RWPE2 (cell line): ENCODE results near the gene MYO1E.
"Not testable (repeated sequence)": the region's sequence is repeated elsewhere in the genome, so short reads cannot be mapped to it uniquely, and the experiment has no call there.

Experiments used
- ATAC-seq: fragments of 200-7000 bp; cut with Tn5 transposase; 3 replicates; pipeline ENCODE4 v1.9.1; 2021; ENCODE audit warnings: low read depth
- DNase-seq: peaks from one replicate; pipeline ENCODE4 v3.0.0-alpha.2; 2020; ENCODE audit warnings: low spot score
- H3K27ac ChIP-seq: fragments of 450-650 bp; 2 replicates; pipeline ENCODE4 v1.5.1; 2017; ENCODE audit warnings: mild to moderate bottlenecking; ENCODE audit not compliant: poor library complexity, severe bottlenecking
- H3K27me3 ChIP-seq: fragments of 250-450 bp; sonication (Bioruptor Pico); 2 replicates; pipeline ENCODE4 v1.5.1; 2021; ENCODE audit warnings: mild to moderate bottlenecking, moderate library complexity; ENCODE audit not compliant: insufficient read depth, poor library complexity, severe bottlenecking
- H3K36me3 ChIP-seq: fragments of 250-450 bp; sonication (Bioruptor Pico); 2 replicates; pipeline ENCODE4 v1.5.1; 2020; ENCODE audit warnings: low read depth, mild to moderate bottlenecking, moderate library complexity
- H3K4me1 ChIP-seq: fragments of 250-450 bp; sonication (Bioruptor Pico); 2 replicates; pipeline ENCODE4 v1.5.1; 2021; ENCODE audit warnings: mild to moderate bottlenecking, moderate library complexity; ENCODE audit not compliant: insufficient read depth, poor library complexity, severe bottlenecking
- H3K4me3 ChIP-seq: fragments of 250-450 bp; sonication (Bioruptor Pico); 2 replicates; pipeline ENCODE4 v1.5.1; 2021; ENCODE audit warnings: mild to moderate bottlenecking, moderate library complexity; ENCODE audit not compliant: severe bottlenecking
- H3K9me3 ChIP-seq: fragments of 250-450 bp; sonication (Bioruptor Pico); 2 replicates; pipeline ENCODE4 v1.5.1; 2021; ENCODE audit warnings: mild to moderate bottlenecking, moderate library complexity; ENCODE audit not compliant: severe bottlenecking
- CTCF ChIP-seq: fragments of 450-650 bp; IDR thresholded peaks from one replicate; pipeline ENCODE4 v1.5.1; 2017; ENCODE audit warnings: mild to moderate bottlenecking, moderate library complexity; ENCODE audit not compliant: poor library complexity, severe bottlenecking

MYO1E gene

GRCh38 chr15:59138243-59138642, 234.4 kb downstream of the MYO1E start:
- peak; percentile 80 for TF ChIP-seq CTCF
- H3K4me1 ChIP-seq = peaks cover 14% of the 10 kb centered on the region
- H3K9me3 ChIP-seq = no peaks in the 10 kb centered on the region
- no peaks in the 10 kb centered on the region for H3K27me3 ChIP-seq
- H3K4me3 ChIP-seq = no peak overlapping the region
- peak; percentile 47 for ATAC-seq
- H3K27ac ChIP-seq = no peak overlapping the region
- DNase-seq = peak; percentile 68
- peaks cover 90% of the 10 kb centered on the region for H3K36me3 ChIP-seq

- Histone ChIP-seq H3K4me1 (peaks cover 14% of the 10 kb centered on the region), H3K27ac (no peak overlapping the region), H3K36me3 (peaks cover 92% of the 10 kb centered on the region), H3K4me3 (no peak overlapping the region), H3K27me3 (no peaks in the 10 kb centered on the region), H3K9me3 (no peaks in the 10 kb centered on the region)
- TF ChIP-seq CTCF = no peak
- DNase-seq (peak; percentile 25), ATAC-seq (no peak)
Measured at GRCh38 chr15:59137566-59137965, 235.1 kb downstream of the MYO1E start.

GRCh38 chr15:59133929-59134427, 238.7 kb downstream of the MYO1E start:
- no peaks in the 10 kb centered on the region for H3K27me3 ChIP-seq
- peaks cover 12% of the 10 kb centered on the region for H3K9me3 ChIP-seq
- DNase-seq = no peak
- ATAC-seq = no peak
- no peak overlapping the region for H3K27ac ChIP-seq
- H3K36me3 ChIP-seq = peaks cover 100% of the 10 kb centered on the region
- no peak overlapping the region for H3K4me3 ChIP-seq
- H3K4me1 ChIP-seq = no peaks in the 10 kb centered on the region
- no peak for TF ChIP-seq CTCF

GRCh38 chr15:59131969-59132562, 240.6 kb downstream of the MYO1E start:
- Histone ChIP-seq H3K9me3 (peaks cover 16% of the 10 kb centered on the region), H3K4me1 (no peaks in the 10 kb centered on the region), H3K27ac (no peak overlapping the region), H3K36me3 (peaks cover 98% of the 10 kb centered on the region), H3K27me3 (no peaks in the 10 kb centered on the region), H3K4me3 (no peak overlapping the region)
- DNase-seq = no peak
- no peak for TF ChIP-seq CTCF
- ATAC-seq = no peak

- Histone ChIP-seq H3K9me3 (peaks cover 16% of the 10 kb centered on the region), H3K4me3 (no peak overlapping the region), H3K36me3 (peaks cover 98% of the 10 kb centered on the region), H3K4me1 (no peaks in the 10 kb centered on the region), H3K27me3 (no peaks in the 10 kb centered on the region), H3K27ac (no peak overlapping the region)
- ATAC-seq = no peak
- no peak for DNase-seq
- TF ChIP-seq CTCF = no peak
Measured at GRCh38 chr15:59131456-59131855, 241.2 kb downstream of the MYO1E start.

GRCh38 chr15:59127255-59127654, 245.4 kb downstream of the MYO1E start:
- DNase-seq, ATAC-seq, H3K27me3 ChIP-seq, H3K4me1 ChIP-seq, H3K27ac ChIP-seq, H3K4me3 ChIP-seq: not testable (repeated sequence)
- H3K36me3 ChIP-seq = peaks cover 97% of the 10 kb centered on the region
- peaks cover 16% of the 10 kb centered on the region for H3K9me3 ChIP-seq

- not testable (repeated sequence) for H3K4me3 ChIP-seq, ATAC-seq, H3K4me1 ChIP-seq, H3K27me3 ChIP-seq, H3K27ac ChIP-seq, DNase-seq
- Histone ChIP-seq H3K9me3 (peaks cover 15% of the 10 kb centered on the region), H3K36me3 (peaks cover 91% of the 10 kb centered on the region)
Measured at GRCh38 chr15:59125683-59126082, 247.0 kb downstream of the MYO1E start.
